ENCODE results near the gene CACNA2D3.

CACNA2D3 gene

DNA sequence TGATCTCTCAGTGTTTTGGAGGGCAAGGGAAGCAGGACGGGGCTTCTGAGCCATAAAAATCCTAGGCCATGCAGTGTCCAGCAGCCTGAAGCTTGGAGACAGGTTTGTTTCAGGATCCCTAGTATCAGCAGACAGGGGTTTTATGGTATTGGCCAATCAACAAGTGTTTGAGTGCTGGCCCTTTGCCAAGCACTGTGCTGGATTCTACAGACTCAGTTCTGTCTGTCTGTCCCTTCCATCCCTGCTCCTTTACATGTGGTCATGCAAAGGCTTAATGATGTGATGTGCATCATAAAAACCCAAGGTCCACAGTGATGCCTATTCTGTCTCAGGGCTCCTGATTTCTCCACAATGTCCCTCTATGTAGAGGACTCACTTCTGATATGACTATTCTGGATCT is 621.4 kb downstream of the CACNA2D3 start:
- TF ChIP-seq JUND (IDR thresholded peaks at IDR 0.05; ENCODE audit: low read depth), result no peak
- in situ Hi-C loops (cut with HindIII; ENCODE audit: low pct_unique_long_range_greater_than_20kb, low sequenced_read_pairs), result no loop called here
- no peak for DNase-seq (ENCODE audit: low read depth in 1 of 2, low spot score in 1 of 2)

DNA sequence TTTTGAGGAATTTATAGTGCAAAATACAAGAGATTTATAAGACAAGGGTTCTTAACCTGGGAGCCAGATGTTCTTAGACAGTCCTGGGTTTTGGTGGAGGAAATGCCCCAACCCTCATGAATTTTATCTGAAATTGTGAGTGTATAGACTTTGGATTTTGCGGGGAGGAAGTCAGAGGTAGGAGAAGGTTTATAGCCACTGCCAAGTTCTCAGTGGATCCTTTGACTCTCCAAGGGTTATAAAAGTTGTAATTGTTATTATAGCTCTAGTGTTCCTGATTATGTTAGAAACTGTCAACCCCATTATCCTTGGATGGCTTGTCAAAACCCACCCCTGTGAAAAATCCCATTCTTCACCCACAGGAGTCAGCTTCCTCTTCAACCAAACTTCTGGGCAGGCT is 621.9 kb downstream of the CACNA2D3 start:
- no peak for TF ChIP-seq JUND (IDR thresholded peaks at IDR 0.05; ENCODE audit: low read depth)
- in situ Hi-C loops (cut with HindIII; ENCODE audit: low pct_unique_long_range_greater_than_20kb, low sequenced_read_pairs), result no loop called here
- DNase-seq (ENCODE audit: low read depth in 1 of 2, low spot score in 1 of 2), result no peak

DNA sequence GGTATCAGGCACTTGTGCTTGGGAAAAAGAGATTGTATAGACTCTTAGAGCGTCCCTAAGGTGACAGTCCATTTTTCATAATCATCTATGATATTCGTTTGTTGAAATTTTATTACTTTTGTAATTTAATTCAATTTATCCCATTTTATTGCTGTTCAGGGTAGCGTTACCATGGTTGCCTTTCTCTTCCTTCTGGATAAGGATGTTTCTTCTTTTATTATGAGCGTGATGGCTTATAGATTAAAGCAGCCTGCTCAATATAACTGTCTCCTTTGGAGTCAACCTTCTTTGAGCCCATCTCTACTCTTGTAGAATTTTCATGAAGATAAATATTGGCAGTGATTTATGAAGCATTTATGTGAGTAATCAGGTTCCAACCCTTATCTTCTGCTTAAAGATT is 623.5 kb downstream of the CACNA2D3 start:
- in situ Hi-C loops (cut with HindIII; ENCODE audit: low pct_unique_long_range_greater_than_20kb, low sequenced_read_pairs), result no loop called here
- DNase-seq (ENCODE audit: low read depth in 1 of 2, low spot score in 1 of 2), result no peak
- no peak for TF ChIP-seq JUND (IDR thresholded peaks at IDR 0.05; ENCODE audit: low read depth)

DNA sequence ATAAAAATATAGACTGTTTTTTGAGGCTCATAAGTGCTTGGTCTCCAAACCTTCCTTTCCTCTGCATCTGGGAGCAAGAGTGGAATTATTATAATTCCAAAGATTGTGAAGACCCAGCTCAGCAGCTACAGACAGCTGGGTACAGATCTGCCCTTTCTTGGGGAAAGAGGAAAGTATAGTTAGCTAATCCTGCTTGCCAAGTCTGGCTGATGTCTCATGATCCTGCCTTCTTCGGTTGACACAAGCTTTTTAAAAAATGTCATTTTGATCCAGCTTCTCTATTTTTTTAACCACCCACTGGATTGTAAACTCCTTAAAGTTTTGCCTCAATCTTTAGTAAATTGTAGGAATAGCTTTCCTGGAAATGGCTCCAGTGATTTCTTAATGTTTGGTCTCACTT is 624.4 kb downstream of the CACNA2D3 start:
- in situ Hi-C loops (cut with HindIII; ENCODE audit: low pct_unique_long_range_greater_than_20kb, low sequenced_read_pairs), result no loop called here
- DNase-seq (ENCODE audit: low read depth in 1 of 2, low spot score in 1 of 2), result no peak
- TF ChIP-seq JUND (IDR thresholded peaks at IDR 0.05; ENCODE audit: low read depth), result no peak

DNA sequence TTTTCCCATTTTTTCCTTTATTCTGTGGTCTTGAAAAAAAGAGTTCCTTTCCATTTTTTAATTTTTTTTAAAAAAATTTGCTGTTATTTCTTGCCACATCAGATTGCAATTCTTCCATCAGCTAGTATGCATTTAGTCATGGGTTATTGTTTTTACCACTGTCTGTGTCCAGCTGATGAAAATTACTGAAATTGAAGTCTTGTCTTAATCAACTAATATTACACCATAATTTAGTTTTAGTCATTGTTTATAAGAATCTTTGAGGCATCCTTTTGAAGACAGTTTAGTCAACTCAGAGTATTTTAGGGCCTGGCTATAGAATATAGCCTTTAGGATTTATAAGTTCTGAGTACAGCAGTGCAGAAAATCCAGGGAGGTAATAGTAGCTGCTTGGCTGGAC is 633.4 kb downstream of the CACNA2D3 start:
- no peak for DNase-seq (ENCODE audit: low read depth in 1 of 2, low spot score in 1 of 2)
- in situ Hi-C loops (cut with HindIII; ENCODE audit: low pct_unique_long_range_greater_than_20kb, low sequenced_read_pairs), result no loop called here
- TF ChIP-seq JUND (IDR thresholded peaks at IDR 0.05; ENCODE audit: low read depth), result no peak

DNA sequence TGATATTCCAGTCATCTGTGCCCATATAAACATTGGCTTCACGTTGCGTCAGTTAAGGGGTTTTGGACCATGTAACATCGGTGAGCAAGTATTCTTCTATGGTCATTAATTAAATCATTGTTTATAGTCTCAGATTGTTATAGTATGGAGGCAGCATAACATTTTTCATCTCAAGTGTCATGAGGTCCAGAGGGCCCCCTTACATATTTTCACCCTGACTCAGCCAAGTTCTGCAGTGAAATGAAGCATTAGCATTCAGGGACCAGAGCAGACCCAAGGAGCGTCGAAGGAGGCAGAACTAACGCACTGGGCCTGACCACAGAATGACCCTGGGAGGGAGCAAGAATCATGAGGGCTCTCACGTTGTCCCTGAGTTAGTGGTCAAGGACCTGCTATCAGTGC is 634.0 kb downstream of the CACNA2D3 start:
- DNase-seq (ENCODE audit: low read depth in 1 of 2, low spot score in 1 of 2), result no peak
- no peak for TF ChIP-seq JUND (IDR thresholded peaks at IDR 0.05; ENCODE audit: low read depth)
- in situ Hi-C loops (cut with HindIII; ENCODE audit: low pct_unique_long_range_greater_than_20kb, low sequenced_read_pairs), result no loop called here

DNA sequence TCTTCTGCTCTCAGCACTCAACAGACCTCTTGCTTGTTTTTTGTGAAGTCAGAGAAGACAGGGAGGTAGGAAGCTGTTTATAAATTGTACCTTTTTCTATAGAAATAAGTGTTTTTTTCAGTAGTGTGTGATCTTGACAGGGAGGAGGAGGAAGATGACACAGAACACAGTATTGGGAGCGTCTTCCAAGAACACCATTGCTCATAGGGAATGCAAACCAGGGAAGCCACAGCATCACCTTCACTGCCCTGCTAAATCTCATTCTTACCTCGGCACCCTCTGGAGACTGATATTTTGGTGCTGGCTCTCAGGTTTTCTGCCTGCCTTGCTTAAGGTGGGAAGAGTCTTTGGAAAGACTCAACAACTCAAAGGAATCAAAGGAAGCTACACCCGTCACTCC is 636.1 kb downstream of the CACNA2D3 start:
- in situ Hi-C loops (cut with HindIII; ENCODE audit: low pct_unique_long_range_greater_than_20kb, low sequenced_read_pairs), result no loop called here
- no peak for DNase-seq (ENCODE audit: low read depth in 1 of 2, low spot score in 1 of 2)
- no peak for TF ChIP-seq JUND (IDR thresholded peaks at IDR 0.05; ENCODE audit: low read depth)

DNA sequence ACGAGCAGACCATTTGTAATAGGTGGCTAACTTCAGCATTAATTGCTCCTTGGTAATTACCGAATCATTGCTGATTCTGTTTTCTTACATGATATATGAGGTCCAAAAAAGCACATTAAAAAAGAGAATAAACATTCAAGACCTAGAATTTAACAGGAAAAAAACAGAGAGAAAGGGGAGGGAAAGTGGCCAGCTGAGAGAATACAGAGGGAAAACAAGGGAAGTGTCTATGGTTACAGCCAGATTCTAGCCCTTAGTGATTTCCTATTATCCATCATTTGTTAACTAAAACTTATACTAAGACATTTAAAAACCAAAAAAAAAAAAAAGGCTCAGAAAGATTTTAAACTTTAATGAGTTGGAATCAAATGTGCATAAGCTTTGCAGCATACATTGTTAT is 636.8 kb downstream of the CACNA2D3 start:
- no peak for TF ChIP-seq JUND (IDR thresholded peaks at IDR 0.05; ENCODE audit: low read depth)
- no peak for DNase-seq (ENCODE audit: low read depth in 1 of 2, low spot score in 1 of 2)
- in situ Hi-C loops (cut with HindIII; ENCODE audit: low pct_unique_long_range_greater_than_20kb, low sequenced_read_pairs), result no loop called here

DNA sequence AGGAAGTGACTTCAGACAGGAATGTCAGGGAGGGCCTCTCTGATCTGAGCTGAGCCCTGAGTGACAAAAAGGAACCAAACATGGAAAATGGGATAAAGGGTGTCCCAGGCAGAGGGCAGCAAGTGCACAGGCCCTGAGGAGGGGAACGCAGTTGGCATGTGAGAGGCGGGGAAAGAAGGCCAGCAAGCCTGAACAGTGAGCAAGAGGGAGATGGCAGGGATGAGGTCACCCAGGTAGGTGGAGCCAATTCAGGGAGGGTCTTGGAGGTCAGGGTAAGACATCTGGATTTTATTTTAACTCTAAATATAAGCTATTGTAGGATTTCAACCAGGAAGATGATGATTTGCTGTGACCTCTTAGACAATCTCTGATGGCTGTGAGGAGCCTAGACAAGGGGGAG is 637.8 kb downstream of the CACNA2D3 start:
- in situ Hi-C loops (cut with HindIII; ENCODE audit: low pct_unique_long_range_greater_than_20kb, low sequenced_read_pairs), result no loop called here
- no peak for DNase-seq (ENCODE audit: low read depth in 1 of 2, low spot score in 1 of 2)
- no peak for TF ChIP-seq JUND (IDR thresholded peaks at IDR 0.05; ENCODE audit: low read depth)

DNA sequence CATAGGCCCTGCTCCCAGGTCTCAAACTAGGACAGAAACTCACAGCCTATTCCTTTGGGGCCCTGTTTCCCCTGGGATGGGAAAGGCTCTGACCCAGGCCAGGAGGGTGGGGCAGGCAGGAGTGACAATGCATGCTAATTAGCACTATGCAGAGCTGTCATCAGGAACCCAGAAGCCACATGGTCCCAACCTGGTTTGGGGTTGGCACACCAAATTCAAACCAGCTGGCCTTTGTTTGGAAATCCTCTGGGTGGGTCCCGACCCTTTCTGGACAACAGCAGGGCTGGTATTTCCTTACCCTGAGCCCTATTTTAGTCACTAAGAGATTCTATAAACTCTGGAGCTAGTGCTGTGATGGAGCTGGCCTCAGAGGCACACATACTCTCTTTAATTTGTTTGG is 639.3 kb downstream of the CACNA2D3 start:
- TF ChIP-seq JUND (IDR thresholded peaks at IDR 0.05; ENCODE audit: low read depth), result no peak
- no peak for DNase-seq (ENCODE audit: low read depth in 1 of 2, low spot score in 1 of 2)
- in situ Hi-C loops (cut with HindIII; ENCODE audit: low pct_unique_long_range_greater_than_20kb, low sequenced_read_pairs), result no loop called here

DNA sequence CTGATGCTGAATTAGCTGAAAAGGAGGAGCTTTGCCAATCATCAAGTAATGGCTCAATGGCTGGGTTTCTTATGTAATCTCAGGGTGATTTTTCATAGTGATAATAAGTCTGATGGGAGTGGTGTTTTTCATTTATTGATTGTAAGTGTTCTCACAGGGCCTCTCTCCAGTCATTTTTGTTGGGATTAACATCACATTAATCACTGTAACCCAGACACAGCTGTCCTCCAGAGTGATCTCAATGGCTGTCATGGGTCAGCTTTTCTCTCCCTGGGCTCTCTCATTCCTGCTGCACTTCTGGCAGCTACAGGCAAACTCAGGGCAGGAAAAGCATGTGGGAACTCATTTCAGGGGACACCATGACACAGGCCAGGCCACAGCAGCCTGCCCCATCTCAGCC is 642.6 kb downstream of the CACNA2D3 start:
- no peak for TF ChIP-seq JUND (IDR thresholded peaks at IDR 0.05; ENCODE audit: low read depth)
- in situ Hi-C loops (cut with HindIII; ENCODE audit: low pct_unique_long_range_greater_than_20kb, low sequenced_read_pairs), result no loop called here
- no peak for DNase-seq (ENCODE audit: low read depth in 1 of 2, low spot score in 1 of 2)

DNA sequence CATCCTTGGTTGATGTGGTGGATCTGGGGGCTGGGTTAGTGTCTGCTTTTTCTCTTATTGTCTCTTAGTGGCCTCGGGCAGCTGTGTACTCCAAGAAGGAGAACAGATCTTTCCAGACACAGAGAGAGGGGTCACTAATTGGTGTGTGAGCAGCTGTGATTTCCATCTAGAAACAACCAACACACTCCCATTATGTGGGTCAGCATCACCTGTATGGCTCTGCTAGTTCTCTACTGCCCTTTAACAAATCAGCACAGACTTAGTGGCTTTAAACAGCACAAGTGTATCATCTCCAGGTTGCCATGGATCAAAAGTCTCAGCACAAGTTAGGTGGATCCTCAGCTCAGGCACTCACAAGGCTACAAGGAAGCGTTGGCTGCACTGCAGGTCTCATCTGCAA is 648.7 kb downstream of the CACNA2D3 start:
- no peak for DNase-seq (ENCODE audit: low read depth in 1 of 2, low spot score in 1 of 2)
- in situ Hi-C loops (cut with HindIII; ENCODE audit: low pct_unique_long_range_greater_than_20kb, low sequenced_read_pairs), result no loop called here
- TF ChIP-seq JUND (IDR thresholded peaks at IDR 0.05; ENCODE audit: low read depth), result no peak

DNA sequence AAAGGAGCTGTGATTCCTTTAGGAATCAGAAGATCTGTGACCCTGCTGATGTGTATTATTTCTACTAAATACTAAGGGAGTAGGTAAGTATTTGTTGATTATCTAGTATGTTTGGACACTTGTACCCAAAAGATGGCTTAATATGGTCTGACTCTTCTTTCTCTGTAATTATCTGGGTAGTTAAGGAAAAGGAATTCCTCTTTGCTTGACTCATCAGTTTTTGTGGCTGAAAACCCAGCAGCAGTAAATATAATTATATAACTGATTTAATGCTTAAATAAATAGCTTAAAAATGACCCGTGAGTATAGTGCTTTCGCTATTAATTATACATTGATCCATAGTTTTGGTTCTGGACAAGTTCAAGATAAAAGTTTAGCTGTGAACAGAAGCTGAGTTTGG is 649.7 kb downstream of the CACNA2D3 start:
- no peak for DNase-seq (ENCODE audit: low read depth in 1 of 2, low spot score in 1 of 2)
- no peak for TF ChIP-seq JUND (IDR thresholded peaks at IDR 0.05; ENCODE audit: low read depth)
- in situ Hi-C loops (cut with HindIII; ENCODE audit: low pct_unique_long_range_greater_than_20kb, low sequenced_read_pairs), result no loop called here

DNA sequence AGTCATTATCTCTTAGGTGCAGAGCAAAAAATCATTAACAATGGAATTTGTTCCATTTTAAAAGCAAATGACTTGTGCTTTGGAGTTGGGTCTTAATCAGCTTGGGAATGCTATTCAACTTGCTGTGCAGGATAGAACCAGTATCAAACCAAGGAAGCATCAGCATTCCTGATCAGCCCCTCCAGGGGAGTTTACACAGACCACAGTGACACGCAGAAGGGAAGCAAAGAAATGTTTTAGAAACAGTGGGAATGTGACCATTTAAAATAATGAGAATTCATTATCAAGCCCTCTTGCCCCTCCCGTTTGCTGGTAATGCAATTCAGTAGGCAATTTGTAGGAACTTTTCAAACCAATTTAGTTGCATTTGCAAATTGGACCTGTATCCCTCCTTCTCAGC is 650.4 kb downstream of the CACNA2D3 start:
- in situ Hi-C loops (cut with HindIII; ENCODE audit: low pct_unique_long_range_greater_than_20kb, low sequenced_read_pairs), result no loop called here
- TF ChIP-seq JUND (IDR thresholded peaks at IDR 0.05; ENCODE audit: low read depth), result no peak
- no peak for DNase-seq (ENCODE audit: low read depth in 1 of 2, low spot score in 1 of 2)

DNA sequence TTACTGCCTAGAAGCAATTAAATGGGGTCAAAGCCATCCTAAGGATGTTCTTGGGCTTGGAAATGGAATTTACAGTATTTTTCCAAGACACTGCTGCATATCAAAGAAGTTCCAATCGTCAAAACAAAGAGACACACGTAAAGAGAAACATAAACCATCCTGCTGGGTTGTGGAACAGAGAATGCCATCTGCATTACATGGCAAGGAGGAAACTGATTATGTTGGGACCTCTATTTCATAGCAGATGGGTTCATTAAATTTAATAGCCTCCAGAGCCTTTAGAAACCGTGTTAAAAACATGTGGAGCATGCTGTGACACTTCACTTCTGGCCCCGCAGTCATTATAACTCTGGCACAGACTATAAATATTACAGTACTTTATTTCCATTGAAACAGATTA is 650.9 kb downstream of the CACNA2D3 start:
- TF ChIP-seq JUND (IDR thresholded peaks at IDR 0.05; ENCODE audit: low read depth), result no peak
- DNase-seq (ENCODE audit: low read depth in 1 of 2, low spot score in 1 of 2), result no peak
- in situ Hi-C loops (cut with HindIII; ENCODE audit: low pct_unique_long_range_greater_than_20kb, low sequenced_read_pairs), result no loop called here

All from T47D (cell line).